ENCODE data around the gene RAD23B.
"Not testable (repeated sequence)": the region's sequence is repeated elsewhere in the genome, so short reads cannot be mapped to it uniquely, and the experiment has no call there.

RAD23B gene

DNA sequence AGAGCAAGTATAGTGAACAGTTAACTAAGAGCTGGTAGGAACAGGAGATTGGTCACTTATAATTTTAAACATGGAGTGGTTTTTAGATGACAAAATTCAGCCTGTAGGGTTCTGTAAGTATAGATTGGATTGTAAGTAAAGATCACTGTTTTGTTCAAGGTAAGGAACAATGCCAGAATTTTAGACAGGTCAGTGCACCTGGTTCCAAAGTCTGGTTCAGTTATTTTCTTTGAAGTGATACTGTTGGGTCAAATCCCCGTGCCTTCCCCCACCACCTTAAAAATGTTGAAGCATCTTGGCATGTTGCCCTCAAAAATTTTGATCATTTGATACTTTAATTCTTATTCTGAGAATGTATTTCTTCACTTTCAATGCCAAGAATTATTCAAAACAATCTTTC lies 12.9 kb downstream of the RAD23B start:
- DNase-seq = no peak

DNA sequence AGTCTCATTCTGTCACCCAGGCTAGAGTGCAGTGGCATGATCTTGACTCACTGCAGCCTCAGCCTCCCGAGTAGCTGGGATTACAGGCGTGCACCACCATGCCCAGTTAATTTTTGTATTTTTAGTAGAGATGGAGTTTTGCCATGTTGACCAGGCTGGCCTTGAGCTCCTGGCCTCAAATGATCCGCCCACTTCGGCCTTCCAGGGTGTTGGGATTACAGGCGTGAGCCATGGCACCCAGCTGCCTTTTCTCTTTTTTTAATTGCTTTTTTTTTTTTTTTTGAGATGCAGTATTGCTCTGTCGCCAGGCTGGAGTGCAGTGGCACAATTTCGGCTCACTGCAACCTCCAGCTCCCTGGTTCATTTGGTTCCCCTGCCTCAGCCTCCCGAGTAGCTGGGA lies 13.5 kb downstream of the RAD23B start:
- not testable (repeated sequence) for DNase-seq

DNA sequence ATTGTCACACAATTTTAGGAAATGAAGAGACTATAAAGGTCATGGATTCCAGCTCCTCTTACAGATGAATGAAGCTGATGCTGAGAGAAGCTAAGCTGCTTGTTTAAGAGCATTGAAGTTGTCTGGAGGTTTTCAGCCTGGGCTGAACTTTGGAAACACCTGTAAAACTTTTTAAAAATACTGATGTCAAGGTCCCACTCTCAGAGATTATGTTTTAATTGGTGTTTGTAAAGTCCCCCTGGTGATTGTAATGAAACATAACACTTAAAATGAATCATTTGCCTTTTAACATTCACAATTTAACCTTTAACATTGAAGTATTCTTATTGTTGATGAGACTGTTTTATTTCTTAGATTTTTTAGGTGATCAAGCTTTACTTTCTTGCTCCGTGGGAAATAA lies 16.4 kb downstream of the RAD23B start:
- no peak for DNase-seq

DNA sequence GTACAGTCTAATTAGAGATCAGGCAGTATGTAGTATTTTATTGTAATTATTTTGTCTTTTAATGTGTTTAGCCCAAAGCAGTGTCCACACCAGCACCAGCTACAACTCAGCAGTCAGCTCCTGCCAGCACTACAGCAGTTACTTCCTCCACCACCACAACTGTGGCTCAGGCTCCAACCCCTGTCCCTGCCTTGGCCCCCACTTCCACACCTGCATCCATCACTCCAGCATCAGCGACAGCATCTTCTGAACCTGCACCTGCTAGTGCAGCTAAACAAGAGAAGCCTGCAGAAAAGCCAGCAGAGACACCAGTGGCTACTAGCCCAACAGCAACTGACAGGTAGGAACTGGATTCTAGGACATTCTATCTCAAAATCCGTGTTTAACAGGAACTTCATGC lies 23.2 kb downstream of the RAD23B start:
- DNase-seq = no peak

DNA sequence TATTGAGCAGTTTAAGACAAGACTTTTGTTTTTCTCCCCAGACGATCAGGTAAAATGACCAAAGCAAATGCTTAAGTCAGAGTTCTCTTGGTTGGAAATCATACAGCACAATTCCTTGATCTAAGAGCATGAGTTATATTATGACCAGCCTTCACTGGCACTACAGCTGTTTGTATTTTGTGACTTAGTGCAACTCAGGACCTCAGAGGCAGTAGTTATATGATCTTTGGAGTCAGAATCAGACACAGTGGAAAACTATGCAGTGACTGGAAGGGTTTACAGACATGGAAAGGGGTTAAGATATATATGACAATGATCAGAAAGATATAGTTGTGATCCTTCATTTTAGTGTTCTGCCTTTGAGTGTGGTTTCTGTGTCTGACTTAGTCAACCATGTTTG lies 24.3 kb downstream of the RAD23B start:
- DNase-seq = no peak

DNA sequence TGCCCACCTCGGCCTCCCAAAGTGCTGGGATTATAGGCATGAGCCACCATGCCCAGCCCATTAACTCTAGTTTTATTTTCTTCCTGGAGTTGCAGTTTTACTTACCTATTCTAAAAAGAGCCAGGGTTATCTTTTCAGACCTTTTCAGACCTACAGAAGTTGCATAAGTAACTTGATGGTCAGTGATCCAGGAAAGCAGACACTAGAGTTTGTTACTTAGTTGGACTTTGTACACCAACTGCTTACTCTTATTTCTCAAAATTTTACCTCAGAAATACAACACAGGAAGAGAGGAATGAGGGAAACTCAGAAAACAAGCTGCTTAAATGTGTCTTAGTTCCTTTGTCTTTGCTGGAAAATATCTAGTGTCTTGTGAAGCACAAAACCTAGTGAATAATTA lies 25.4 kb downstream of the RAD23B start:
- DNase-seq = no peak

DNA sequence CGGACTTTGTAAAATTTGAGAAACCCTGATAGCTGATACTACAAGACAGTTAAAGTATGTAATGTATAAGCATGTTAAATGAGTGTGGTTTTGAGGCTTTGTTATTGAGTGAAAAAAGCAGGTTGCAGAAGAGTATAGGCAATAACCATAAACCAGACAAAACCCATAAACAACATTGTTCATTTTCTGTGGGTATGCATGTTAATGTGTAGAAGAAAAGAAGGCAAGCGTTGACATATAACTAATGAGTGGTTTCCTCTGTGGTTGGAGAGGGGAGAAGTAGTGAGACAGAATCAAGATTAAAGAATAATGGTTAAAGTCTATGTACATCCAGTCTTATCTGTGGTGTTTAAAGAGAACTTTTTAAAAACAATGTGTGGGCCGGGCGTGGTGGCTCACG lies 26.2 kb downstream of the RAD23B start:
- no peak for DNase-seq

DNA sequence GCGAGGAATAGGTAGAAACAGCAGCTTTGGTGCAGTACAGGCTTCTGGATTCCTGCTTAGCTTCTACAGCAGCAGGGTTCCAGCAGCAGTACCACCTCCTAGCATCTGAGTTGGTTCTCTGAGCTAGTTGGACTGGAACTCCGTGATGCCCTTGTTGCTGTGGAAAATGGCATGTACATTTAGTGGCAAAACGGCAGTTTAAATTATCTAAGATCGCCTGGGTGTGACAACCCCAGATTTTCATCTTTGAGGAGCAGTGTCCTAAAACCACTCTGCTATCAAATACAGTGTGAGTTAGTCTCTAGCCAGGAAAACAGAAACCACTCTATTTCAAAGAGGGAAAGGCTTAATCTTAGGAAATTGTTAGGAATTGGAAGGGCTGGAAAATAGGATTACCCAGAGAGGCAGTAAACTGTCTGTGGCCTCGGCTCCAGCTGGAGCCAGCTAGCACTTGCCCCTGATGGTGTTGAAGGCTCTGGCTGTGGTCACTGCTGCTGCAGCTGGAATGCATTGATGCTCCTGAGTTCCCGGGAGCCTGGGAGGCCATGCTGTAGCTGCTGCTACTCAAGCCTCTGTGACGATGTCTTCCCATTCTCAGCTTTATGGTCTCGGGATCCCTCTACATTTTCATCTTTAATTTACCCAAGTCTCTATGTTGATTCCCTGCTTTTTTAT lies 29.4 kb downstream of the RAD23B start:
- DNase-seq = no peak

DNA sequence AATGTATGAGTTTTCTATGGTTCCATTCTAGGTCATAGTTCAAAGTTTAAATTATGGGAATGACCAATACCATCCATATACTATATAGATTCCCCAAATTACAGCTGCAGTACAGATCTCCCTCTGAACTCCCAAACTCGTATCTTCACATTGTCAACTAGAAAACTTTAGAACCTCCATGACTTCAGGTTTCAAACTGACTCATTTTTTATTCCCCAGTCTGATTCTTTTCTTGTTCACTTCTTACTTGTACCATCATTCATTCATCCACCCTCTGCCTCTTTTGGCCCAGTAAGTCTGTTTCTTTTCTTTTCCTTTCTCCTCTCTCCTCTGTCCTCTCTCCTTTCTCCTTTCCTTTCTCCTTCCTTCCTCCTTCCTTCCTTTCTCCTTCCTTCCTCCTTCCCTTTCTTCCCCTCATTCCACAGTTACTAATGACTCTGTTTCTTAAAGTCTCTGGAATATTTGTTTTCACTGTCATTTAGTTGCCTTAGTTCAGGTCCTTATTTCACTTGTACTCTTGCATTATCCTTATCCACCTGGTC lies 30.5 kb downstream of the RAD23B start:
- DNase-seq = no peak

DNA sequence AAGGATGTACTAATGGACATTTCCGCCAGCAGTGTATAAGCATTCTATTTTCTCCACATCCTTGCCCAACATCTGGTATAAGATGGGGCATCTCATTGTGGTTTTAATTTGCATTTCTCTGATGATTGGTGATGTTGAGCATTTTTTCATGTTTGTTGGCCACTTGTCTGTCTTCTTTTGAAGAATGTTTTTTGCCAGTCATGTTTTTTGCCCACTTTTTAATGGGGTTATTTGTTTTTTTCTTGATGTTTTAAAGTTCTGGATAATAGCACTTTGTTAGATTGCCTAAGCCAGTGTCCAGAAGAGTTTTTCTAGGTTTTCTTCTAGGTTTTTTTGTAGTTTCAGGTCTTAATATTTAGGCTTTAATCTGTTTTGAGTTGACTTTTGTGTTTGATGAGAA lies 31.7 kb downstream of the RAD23B start:
- no peak for DNase-seq

DNA sequence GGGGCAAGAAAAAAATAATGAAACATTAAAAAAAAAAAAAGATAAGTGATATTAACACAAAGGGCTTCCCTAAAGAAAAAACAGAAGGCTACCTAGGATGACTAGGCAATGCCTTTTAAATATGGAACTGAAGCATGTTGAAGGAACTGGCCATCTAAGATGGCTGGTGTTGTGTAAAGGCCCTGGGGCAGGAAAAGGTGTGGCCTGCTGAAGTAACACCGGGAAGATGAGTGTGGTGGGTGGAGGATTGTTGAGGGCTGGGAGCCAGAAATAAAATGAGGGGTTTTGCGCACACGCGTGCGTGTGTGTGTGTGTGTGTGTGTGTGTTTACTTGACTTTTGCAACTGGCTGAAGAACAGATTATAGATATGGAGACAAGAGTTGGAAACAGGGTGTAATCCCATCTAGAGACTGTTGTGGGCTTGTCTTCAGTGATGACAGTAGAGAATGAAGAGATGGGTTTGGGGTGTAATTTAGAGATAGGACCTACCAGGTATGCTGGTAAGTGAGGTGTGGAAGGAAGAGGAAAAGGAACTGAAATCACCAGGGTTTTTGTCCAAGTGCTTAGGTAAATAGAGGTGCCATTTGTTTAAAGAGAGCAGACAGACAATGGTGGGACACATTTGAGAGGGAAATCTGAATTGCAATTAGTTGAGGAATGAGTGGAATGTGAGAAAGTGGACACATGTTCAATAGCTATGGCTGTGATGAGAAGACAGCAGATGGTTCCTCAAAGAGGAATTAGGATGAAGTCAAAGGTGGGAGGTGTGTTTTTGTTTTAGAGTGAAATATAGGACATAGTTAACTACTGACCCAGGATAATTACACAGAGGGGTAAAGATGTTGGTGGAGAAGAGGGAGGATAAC lies 33.9 kb downstream of the RAD23B start:
- no peak for DNase-seq

DNA sequence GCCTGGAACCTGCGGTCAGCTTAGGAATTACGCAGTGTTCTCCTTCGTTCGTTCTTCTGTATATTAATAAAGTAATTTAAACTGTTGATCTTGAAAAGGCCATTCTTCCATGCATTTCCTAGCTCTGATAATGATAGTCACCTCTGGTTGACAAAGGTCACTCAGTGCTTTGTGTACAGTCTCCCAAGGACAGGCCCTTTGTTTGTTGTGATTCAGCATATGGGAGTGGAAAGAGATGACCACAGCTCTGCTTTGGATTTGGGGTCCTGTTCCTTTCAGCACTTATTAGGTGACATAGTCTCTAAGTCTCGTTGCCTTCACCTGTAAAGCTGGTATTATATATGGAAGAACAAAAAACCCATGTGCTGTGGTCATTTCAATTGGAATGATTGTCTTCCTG lies 39.6 kb downstream of the RAD23B start:
- no peak for DNase-seq

DNA sequence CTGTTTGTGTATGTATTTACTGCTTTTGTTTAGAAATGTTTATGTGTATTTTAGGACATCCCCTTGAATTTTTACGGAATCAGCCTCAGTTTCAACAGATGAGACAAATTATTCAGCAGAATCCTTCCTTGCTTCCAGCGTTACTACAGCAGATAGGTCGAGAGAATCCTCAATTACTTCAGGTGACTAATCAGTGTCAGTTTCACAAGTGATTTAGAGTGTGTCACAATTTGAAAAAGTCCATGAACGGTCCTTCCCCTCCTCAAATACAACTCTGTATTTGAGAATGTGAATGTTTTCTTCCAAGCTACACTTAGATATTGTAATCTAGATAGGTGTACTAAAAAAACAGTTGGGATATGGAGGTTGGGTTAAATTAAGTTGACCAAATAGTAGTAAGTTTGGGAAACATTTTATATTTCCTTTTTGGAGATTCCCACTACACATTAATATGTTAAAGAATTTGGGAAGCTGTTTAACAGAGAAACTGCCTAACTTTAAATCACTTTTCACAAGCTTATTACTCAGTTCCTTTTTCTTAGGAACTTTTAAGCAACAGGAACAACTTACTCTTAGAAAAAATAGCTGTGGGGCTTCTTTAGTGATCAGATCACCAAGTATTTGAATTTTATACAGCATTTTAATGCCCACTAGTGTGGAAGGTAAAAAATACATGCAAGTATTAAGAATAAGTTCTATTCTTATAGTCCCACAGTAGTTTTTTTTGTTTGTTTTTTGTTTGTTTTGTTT lies 40.9 kb downstream of the RAD23B start:
- no peak for DNase-seq

DNA sequence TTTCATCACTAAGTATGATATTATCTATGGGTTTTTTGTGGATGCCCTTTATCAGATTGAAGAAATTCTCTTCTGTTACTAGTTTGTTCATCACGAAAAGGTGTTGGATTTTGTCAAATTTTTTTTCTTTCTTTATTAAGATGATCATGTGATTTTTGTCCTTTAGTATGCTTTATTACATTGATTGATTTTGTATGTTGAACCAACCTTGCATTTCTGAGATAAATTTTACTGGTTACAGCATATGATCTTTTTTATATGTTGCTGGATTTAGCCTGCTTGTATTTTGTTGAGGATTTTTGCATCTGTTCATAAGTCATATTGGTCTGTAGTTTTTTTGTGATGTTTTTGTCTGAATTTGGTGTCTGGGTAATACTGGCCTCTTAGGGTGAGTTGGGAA lies 42.8 kb downstream of the RAD23B start:
- DNase-seq = no peak

DNA sequence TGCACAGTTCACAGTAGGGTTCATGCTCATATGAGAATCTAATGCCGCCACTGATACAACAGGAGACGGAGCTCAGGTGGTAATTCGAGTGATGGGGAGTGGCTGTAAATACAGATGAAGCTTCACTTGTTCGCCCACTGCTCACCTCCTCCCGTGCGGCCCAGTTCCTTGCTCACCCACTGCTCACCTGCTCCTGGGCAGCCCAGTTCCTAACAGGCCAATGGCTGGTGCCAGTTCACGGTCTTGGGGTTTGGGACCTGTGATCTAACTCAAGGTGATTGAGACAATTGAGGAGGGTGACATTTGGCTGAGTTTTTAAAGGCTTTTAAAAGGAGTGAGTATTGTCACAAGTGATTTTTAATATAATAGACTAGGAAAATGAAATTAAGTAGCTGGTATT lies 45.4 kb downstream of the RAD23B start:
- DNase-seq = no peak

DNA sequence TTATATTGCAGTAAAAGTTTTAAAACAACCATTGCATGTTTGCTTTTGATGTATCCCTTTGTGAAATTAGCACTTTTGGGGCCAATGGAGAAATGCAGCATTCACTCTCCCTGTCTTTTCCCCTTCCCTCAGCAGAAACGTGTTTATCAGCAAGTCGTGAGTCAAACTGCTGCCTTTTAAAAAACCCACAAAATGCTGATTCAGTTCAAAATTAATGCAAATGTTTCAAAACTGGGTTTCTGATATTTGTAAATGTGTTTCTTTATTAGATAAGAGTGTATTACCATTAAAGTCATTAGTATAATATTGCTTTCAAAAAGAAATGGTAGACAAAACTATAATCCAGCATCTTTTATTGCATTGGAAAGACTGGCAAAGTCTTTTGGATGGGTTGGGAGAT lies 47.3 kb downstream of the RAD23B start:
- DNase-seq = no peak

DNA sequence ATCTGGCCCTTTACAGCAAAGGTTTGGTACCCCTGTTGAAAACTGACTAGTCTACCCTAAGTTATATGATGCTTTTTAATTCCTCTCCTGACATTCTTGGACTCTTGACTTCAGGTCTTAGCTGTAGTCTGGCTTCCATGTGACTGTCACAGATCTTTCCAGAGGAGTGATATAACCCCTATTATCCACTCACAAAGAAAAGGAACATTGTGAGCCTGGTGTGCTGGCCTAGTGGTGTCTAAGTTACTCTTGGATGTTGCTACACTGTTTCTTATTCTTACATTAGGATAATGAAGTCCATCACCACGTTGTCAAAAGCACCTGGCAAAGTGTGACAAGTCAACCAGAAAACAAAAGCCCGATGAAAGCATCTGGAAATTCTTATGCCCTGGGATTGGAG lies 49.8 kb downstream of the RAD23B start:
- DNase-seq = no peak

DNA sequence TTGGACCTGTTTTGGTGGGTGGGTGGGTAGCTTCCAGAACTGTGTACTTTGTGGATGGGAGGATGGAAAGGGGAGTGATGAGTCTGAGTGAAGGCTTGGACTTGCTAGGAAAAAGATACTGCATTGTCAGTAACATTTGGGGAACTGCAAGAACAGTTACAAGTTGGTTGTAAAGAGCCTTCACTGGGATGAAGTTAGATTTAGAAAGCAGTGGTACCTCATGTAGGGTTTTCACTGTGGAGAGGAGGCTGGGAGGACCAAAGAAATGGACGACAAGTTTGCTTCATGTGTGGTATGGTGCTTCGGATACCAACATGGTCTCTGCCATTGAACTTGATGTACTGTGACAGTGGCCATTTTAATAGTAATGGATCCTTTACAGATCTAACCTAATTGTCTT lies 50.3 kb downstream of the RAD23B start:
- DNase-seq = no peak

DNA sequence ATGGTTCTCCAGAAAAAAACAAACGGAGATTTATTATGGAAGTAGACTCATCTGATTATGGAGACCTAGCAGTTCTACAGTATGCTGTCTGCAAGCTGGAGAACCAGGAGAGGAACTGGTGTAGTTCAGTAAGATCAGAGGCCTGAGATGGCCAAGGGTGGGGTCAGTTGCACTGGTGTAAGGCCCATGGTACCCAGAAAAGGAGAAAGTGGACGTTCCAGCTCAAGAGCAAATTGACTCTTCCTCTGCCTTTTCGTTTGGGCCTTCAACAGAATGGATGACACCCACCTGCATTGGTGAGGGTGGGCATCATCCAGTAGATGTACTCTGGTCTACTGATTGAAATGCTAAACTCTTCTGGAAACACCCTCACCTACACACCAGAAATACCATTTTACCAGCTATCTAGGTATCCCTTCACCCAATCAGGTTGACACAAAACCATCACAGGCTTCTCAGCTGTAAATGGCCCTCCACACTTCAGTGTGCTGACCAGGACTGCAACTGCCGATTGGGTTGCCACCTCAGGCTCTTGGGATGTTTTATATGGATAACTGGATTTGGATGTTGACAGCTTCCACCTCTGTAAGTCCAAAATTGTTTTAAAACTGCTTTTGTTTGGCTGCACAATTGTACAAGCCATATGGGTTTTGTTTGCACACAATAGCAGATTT lies 51.2 kb downstream of the RAD23B start:
- no peak for DNase-seq

DNA sequence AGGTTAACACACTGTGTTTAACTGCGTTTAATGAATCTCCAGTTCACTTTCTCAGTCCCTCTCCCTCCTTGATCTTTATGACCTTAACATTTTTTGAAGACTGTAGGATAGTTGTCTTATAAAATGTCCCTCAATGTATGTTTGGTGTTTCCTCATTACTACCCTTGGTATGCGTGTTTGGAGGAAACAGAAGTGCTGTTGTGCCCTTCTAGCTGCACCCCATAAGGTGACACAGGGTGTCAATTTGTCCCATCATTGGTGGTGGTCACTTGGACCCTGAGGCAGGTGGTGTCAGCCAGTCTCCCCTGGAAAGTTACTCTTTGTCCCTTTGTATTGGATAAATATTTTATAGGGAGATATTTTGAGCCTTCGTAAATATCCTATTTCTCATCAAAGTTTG lies 52.3 kb downstream of the RAD23B start:
- no peak for DNase-seq

DNA sequence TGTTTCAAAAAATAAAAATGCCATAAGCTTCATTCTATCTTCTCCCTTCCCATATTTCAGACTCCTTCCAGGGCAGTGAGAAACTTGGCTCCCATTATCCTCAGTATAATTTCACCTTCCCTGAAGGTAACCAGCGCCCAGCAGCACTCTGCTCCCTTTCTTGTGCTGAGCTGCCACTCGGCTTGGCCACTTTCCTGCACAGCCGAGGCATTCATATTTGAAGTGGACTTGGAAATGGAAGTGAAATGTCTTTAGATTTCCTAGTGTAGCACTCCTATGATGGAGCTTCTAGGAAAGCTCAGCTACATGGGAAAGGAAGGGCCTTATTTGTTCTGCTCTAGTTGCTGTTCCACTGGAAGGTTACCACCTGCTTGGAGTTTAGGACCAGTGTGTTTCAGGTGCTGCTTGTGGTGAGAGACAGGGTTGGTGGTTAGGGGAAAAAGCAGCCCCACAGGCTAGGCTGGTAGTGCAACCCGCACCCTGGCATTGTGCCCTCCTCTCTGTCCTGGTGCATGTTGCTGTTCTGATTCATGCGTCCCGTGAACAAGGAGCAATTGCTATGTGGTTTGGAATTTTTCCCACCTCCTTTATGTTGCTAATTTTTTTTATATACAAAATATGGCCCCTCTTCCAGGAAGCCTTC lies 53.8 kb downstream of the RAD23B start:
- no peak for DNase-seq

All from SIG-M5 (cell line).